K562 (cell line): ENCODE results near the gene KRTCAP2. TPM values are rescaled to one million over a fixed set of nuclear protein-coding genes. Genes with fewer than 3 reads are reported as not detected.

ENCODE experiments used
- BACH1 ChIP-seq: fragments of 200-800 bp; sonication (Bioruptor generic); IDR thresholded peaks from 2 replicates; pipeline ENCODE4 v1.6.1; 2016; ENCODE audit warnings: missing genetic modification characterization, missing compliant biosample characterization
- CBX5 ChIP-seq: IDR thresholded peaks from 2 replicates; pipeline ENCODE4 v1.6.1; 2014; ENCODE audit warnings: low read depth, borderline replicate concordance
- DNMT1 ChIP-seq: fragments of 450-650 bp; IDR thresholded peaks from 2 replicates; pipeline ENCODE4 v1.6.1; 2016; ENCODE audit warnings: antibody characterized with exemption, mild to moderate bottlenecking
- E4F1 ChIP-seq: fragments of 250-450 bp; sonication (Bioruptor Pico); IDR thresholded peaks from 2 replicates; pipeline ENCODE4 v1.5.0; 2021; ENCODE audit warnings: mild to moderate bottlenecking, borderline replicate concordance
- GABPB2 ChIP-seq: fragments of 250-450 bp; sonication (Bioruptor Pico); conservative IDR thresholded peaks from 2 replicates; pipeline ENCODE4 v1.5.1; 2021; ENCODE audit warnings: mild to moderate bottlenecking
- ID3 ChIP-seq, 2 experiments: fragments of 250-450 bp in 1 of 2; fragments of 450-650 bp in 1 of 2; sonication (Bioruptor Pico) in 1 of 2; IDR thresholded peaks; 2 replicates each; pipeline versions ENCODE4 v1.6.1 to v1.8.0; 2016 to 2021; ENCODE audit warnings: mild to moderate bottlenecking in 2 of 2, moderate library complexity in 2 of 2, missing compliant biosample characterization in 1 of 2, missing genetic modification characterization in 1 of 2
- NFE2 ChIP-seq: IDR thresholded peaks from 2 replicates; pipeline ENCODE4 v1.6.1; 2014; ENCODE audit warnings: antibody characterized with exemption, low read depth
- POLR2H ChIP-seq: IDR thresholded peaks from 2 replicates; pipeline ENCODE4 v1.6.1; 2016; ENCODE audit warnings: missing genetic modification characterization, low read depth, mild to moderate bottlenecking, control low read depth, missing compliant biosample characterization, moderate library complexity
- RBM39 ChIP-seq: fragments of 200-400 bp; formaldehyde crosslinking; optimal IDR thresholded peaks from 2 replicates; pipeline ENCODE3; 2018; ENCODE audit warnings: low read depth, low read length
- SRSF9 ChIP-seq: fragments of 200-400 bp; formaldehyde crosslinking; IDR thresholded peaks from 2 replicates; pipeline ENCODE4 v1.6.1; 2017; ENCODE audit warnings: low read depth, low read length, borderline replicate concordance
- THAP7 ChIP-seq: fragments of 250-450 bp; sonication (Bioruptor Pico); IDR thresholded peaks from 2 replicates; pipeline ENCODE4 v1.5.0; 2021
- TRIM24 ChIP-seq, 2 experiments: fragments of 450-650 bp; IDR thresholded peaks; 2 replicates each; pipeline ENCODE4 v1.6.1; 2016
- TSHZ1 ChIP-seq: fragments of 250-450 bp; sonication (Bioruptor Pico); IDR thresholded peaks from 2 replicates; pipeline ENCODE4 v1.4.0; 2020; ENCODE audit warnings: mild to moderate bottlenecking, moderate library complexity
- VEZF1 ChIP-seq: fragments of 200-800 bp; sonication (Bioruptor generic); IDR thresholded peaks from 2 replicates; pipeline ENCODE4 v1.6.1; 2017; ENCODE audit warnings: missing genetic modification characterization, missing compliant biosample characterization
- ZFPM2 ChIP-seq: fragments of 250-450 bp; sonication (Bioruptor Pico); IDR thresholded peaks from 2 replicates; pipeline ENCODE4 v1.5.1; 2022; ENCODE audit warnings: mild to moderate bottlenecking
- ZNF197 ChIP-seq: fragments of 200-800 bp; sonication (Bioruptor generic); IDR thresholded peaks from 2 replicates; pipeline ENCODE4 v1.6.1; 2016; ENCODE audit warnings: low read depth, missing genetic modification characterization, missing compliant biosample characterization
- ZNF23 ChIP-seq: fragments of 250-450 bp; sonication (Bioruptor Pico); IDR thresholded peaks from 2 replicates; pipeline ENCODE4 v1.4.0; 2020; ENCODE audit warnings: mild to moderate bottlenecking
- ZNF696 ChIP-seq: fragments of 250-450 bp; sonication (Bioruptor Pico); conservative IDR thresholded peaks from 2 replicates; pipeline ENCODE4 v1.4.0; 2020; ENCODE audit warnings: mild to moderate bottlenecking, moderate library complexity
- polyA plus RNA-seq, 8 experiments: library from polyadenylated mRNA; depleted of rRNA in 4 of 8; stranded (reverse) in 5 of 8; unstranded in 3 of 8; fragments of >200 nt; fragmentation: Nextera tagmentation in 2 of 8; fragmentation: Illumina TruSeq in 1 of 8; extraction: Ambion mirVana in 2 of 8; extraction: Trizol in 1 of 8; gene quantifications; 2 replicates each; pipeline versions ENCODE4 v1.2.1 to v1.2.3, GENCODE V29; 2011 to 2014; ENCODE audit warnings: inconsistent platforms in 1 of 8, missing spikeins in 1 of 8
- total RNA-seq, 7 experiments: library from RNA; depleted of rRNA in 6 of 7; stranded (reverse); fragments of >200 nt in 6 of 7; fragmentation: Illumina TruSeq in 2 of 7; extraction: Trizol in 2 of 7; gene quantifications; 2 replicates each; pipeline versions ENCODE4 v1.2.1 to v1.2.3, GENCODE V29; 2011 to 2021; ENCODE audit warnings: low replicate concordance in 1 of 7

Gene KRTCAP2
- total and polyA plus RNA-seq, 9 of the 15 experiments (the other 6 are each of a cell fraction or from before 2014, with no cell fraction given), result 126 to 436 (median 244) TPM

- TF ChIP-seq TSHZ1, result no peak
- TF ChIP-seq POLR2H (tag), result no peak
- no peak for TF ChIP-seq ID3 (CRISPR knock-in tag; IDR thresholded peaks at IDR 0.05)
- TF ChIP-seq ID3 (tag; IDR thresholded peaks at IDR 0.05), result 0 out of 2 replicates have a peak, but pooled peaks have one; percentile 33
- no peak; the same call in 1 of the 2 replicates for TF ChIP-seq VEZF1 (CRISPR knock-in tag)
- no peak for TF ChIP-seq DNMT1
- TF ChIP-seq E4F1 (CRISPR knock-in tag), result no peak
- TF ChIP-seq RBM39, result no peak
- TF ChIP-seq CBX5, result no peak
- TF ChIP-seq NFE2, result no peak
- TF ChIP-seq THAP7 (CRISPR knock-in tag), result 0 out of 2 replicates have a peak, but pooled peaks have one; percentile 12
- no peak for TF ChIP-seq ZNF23 (CRISPR knock-in tag)
- no peak for TF ChIP-seq SRSF9
- TF ChIP-seq ZNF197 (CRISPR knock-in tag), result no peak
- no peak for TF ChIP-seq GABPB2
- TF ChIP-seq BACH1 (tag), result no peak
- TF ChIP-seq ZNF696, result no peak
- no peak for TF ChIP-seq TRIM24 (IDR thresholded peaks at IDR 0.05)
- TF ChIP-seq ZFPM2, result no peak
Measured at GRCh38 chr1:155172732-155173477, at the start of gene KRTCAP2 (continued).
